ENCODE results near the gene CIITA.
"Not testable (repeated sequence)": the region's sequence is repeated elsewhere in the genome, so short reads cannot be mapped to it uniquely, and the experiment has no call there.

CIITA gene

DNA sequence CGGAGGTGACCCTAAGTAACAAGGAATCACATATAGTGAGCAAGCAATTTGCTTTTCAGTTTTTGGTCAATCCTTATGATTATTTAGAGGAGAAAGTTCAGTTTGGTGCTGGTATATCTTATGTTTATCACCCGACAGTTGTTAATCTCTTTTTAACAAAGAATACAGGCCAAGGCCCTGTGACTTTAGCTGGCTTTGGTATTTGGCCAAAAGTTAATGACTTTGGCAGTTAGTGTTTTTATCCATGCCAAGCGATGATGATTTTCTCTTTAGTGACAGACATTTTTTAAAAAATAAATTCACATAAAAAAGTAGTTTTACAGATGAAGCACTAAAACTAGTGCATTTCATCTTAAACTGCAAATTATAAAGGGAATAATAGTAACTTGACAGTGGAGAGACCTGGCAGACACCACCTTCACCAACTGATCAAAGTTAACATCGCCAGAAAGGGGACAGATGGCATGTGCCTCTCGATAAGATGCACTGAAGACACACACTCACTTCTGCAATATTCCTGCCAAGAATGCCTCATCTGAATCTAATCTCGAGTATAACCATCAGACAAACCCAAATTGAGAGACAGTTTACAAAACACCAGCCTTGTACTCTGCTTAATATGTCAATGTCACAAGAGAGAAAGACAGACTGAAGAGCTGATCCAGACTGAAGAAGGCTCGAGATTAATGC lies 58.4 kb downstream of the CIITA start:
- no peak for DNase-seq (ENCODE audit: extremely low read depth in 1 of 2, low read depth in 1 of 2)

DNA sequence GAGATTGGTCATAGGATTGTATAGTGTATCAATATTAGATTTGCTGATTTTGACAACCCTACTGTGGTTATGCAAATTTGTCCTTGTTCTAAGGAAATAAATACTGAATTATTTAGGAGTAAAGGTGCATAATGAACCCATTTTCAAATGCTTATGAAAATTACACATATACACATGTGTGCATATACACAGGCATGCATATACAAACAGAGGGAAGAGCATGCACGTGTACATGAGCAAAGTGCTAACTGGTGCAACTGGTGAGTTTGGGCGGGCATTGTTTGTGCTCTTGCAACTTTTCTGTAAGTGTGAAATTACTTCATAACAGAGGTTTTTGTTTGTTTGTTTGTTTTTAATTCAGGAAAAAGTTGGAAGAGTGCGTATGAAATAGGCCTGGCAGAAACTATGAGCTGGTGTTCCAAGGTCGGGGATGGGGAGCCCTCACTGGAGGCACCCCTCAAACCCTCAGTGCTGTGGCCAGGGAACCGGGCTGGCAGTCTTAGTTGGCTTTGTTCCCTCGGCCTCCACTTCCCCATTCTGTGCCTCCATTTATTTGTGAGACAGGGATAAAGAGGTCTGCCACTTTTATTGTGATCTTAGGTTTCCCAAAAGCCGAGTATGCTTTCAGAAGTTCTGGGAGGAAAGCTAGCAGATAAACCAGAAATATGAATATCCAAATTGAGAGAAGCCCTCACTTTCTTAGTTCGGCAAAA lies 59.4 kb downstream of the CIITA start:
- no peak for DNase-seq (ENCODE audit: extremely low read depth in 1 of 2, low read depth in 1 of 2)

DNA sequence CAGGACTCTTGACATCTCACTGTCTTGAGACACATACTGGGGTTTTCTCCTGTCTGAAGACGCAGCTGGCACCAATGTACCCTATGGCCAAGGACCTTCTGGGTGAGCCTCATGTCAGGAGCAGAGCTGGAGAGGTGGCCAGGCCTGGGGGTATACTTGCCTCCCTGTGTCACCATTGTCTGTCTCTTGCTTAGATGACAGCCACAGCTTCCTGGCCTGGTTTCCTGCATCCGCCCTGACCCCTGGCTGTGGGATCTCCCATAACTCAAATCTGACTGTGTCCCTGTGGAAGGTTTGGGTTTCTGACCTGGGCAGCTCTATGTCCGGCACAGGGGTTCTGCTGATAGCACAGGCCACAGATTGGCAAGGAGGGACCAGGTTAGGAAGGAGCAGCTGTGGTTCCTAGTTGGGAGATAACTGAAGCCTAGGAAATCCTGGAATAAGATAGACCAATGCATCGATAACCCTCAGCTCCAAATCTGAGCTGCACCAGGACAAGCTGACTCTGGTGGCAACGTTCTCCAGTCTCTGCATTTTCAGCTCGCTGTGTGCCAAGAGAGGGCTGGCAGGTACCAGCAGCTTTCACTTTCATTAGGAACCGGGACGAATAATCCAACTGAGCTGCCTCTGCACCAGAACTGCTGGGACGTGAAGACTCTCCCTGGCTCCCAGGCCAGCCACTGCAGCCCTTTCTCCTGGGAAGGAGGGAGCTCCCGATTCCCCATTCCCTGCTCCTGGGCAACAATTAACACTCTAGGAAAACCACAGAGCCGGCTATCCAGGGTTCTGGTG lies 60.3 kb downstream of the CIITA start:
- no peak for DNase-seq (ENCODE audit: extremely low read depth in 1 of 2, low read depth in 1 of 2)

DNA sequence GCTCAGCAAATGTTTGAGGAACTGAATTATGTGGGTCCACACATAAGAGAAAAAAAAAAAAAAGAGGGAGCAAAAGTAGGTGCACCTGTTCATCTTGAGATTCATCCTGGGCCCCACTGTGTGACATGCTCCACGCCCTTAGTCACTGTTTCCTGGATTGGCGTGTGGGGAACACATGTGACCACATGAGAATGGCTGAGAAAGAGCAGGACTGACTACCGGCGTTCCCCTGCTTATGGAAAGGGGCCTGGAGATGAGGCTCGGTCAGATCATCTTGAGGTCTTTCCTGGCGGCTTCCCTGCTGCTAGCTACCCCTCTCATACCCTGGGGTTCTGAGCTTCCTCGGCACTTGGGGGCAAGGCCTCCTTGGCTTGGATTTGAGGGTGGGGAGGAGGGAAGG lies 61.3 kb downstream of the CIITA start:
- DNase-seq (ENCODE audit: extremely low read depth in 1 of 2, low read depth in 1 of 2), result no peak

DNA sequence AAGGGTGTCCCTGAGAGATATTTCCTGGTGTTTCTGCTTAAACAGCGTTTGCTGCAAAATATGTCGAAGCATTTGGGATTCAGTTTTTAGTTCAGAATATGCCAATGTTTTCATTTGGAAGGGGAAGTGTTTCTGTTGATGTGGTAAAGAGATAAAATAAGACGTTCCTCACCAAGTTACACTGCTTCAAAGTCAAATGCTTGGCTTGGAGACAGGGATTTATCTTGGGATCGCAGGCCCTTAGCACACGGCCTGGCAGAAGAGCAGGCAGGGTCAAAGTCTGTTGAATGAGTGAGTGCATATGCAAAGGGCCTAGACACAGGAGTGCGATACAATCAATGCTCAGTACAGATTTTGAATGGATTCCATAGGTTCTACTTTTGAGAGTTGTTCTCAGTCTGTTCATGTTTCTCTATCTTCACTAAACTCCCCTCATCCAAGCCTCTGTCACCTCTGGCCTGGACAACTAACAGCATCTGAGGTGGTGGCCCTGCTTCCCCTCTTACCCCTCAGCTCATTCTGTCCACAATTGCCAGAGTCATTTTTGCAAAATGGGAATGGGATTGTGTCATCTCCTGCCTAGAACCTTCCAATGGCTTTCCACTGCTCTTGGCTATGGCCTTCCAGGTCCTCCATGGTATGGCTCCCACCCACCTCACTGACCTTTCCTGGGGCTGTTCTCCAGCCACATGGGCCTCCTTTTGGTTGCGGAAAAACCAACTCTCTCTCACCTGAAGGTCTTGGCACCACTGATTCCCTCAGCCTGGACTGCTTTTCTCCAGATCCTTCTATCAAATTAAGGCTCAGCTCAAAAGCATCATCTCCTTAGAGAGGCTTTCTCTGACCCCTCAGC lies 62.0 kb downstream of the CIITA start:
- DNase-seq (ENCODE audit: extremely low read depth in 1 of 2, low read depth in 1 of 2), result no peak

DNA sequence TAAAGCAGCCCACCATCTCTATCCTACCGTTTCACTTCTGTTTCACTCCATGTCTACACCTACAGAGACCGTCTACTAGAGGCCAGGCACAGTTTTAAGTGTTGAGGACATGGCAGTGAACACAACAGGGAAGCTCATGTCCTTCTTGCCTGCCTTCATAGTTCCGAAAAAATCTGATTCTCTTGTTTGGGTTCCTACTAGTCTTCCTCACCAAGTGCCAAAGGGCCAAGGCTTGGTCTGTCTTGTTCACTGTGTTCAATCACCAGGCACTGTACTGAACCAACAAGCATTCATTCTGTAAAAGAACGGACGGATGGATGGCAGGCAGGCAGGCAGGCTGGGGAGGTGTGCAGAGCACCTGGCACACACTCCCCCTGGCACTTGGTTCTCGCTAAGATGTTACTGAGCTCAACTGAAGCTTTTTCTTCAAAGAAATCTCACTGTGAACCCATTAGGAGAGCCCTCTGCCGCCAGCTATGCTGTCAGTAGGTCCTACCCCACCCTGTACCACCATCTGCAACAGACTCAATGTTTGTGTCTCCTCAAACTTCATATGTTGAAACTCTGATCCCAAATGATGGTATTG lies 62.7 kb downstream of the CIITA start:
- no peak for DNase-seq (ENCODE audit: extremely low read depth in 1 of 2, low read depth in 1 of 2)

DNA sequence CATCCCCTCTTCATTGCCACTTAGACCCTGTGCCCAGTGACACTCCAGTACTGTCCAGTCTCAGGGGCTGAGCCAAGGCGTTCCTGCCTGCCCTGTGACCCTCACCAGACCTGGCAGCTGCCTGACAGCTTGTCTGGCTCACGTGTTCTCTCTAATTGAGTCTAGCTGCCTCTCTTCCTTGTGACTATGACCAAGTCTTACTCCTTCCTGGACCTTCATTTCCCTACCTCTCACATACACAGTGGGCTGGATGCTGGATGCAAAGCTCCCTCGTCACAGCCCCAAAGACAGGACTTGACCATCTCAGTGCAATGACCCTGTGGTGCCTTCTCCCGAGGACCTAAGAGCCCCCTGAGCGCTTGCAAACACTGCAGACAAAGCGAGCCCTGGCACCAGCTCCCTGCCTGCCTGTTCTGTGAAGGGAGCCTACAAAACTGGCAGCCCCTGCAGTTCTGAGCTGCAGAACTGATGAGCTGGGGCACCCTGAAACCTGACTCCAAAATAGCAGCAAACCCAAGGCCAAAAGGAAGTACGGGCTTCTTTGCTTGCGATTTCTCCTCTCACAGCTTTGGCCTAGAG lies 63.6 kb downstream of the CIITA start:
- no peak for DNase-seq (ENCODE audit: extremely low read depth in 1 of 2, low read depth in 1 of 2)

DNA sequence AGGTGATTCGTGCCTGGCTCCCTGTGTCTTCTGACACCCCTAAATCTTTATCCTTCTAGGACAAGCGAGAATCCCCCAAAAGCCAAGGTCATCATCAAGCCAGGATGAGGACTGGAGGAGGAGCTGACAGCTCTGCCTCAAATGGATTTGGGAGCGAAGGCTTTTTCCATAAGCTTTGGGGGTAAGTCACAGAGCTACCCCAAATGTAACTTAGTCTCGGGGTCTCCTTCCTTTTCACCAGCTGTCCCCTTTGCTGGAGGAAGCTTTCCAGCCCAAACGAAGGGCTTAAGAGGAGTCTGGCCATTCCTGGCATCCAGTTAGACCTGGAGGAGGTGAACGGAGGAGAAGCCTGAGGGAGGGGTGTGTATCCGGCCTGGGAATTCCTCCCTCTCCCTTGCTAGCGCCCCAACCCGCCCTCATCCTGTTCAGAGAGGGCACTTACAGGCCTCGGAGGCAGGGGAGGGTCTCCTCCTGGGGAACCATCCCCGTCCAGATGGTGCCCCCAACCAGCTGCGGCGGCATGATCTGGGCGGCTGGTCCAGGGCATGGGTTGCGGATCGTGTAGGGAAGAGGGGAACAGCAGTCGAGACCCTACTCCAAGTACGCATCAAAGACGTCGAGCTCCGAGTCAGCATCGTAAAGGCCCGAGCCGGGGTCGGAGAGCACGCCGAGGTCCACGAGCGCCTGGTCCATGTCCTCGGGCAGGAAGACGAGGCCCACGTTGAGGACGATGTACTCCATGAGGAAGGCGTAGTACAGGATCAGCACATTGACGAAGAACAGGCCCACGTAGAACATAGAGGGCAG lies 64.3 kb downstream of the CIITA start:
- no peak for DNase-seq (ENCODE audit: extremely low read depth in 1 of 2, low read depth in 1 of 2)

DNA sequence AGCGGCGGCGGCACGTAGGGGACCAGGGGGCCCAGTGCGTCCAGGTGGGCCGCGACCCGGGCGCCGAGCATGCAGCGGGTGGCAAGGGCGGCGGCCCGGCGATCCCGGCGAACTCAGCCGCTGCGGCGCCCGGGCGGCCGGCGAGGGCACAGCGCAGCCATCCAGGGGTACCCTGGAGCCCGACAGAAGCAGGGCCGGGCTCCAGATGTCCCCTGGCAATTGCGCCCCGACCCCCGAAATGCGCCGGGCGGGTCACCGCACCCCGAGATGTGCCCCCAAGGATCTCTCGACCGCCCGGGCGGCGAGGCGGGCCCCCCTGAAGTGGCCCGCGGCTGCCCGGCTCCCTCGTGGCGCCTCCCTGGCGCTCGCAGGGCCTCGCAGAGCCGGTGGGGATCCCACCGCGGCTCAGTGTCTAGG lies 64.9 kb downstream of the CIITA start:
- DNase-seq (ENCODE audit: extremely low read depth in 1 of 2, low read depth in 1 of 2), result not testable (repeated sequence)

DNA sequence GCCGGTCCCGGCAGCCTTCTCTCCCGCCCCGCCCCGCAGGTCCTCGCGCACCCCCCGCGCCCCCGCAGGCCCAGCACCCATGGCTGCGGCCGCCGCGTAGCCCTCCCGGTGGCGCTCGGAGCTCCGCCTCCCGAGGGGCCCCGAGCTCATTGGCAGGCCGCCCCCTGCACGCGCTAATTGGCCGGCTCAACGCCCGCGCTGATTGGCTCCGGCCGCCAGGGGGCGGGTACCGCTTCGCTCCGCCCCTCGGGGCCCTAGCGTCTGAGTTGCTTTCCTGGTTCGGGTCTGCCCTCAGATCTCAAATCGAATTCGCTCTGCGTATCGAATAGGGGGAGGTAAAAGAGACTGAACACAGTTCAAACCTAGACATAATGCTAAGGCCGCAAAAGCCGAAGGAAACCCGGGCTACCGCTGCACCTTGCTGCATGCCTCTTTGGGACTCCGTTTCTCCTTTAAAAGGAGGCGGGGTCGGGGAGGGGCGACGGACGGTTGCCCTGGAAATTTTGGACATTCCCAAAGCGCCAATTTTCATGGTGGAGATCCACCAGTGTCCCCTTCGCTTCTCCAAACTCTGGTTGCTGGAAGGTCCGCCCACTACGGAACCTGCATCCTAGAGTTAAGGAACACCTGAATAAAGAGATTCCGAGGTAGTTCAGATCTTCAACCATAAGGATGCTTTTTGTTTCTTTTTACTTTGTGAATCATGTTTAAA lies 65.5 kb downstream of the CIITA start, which contains the start of gene DEXI:
TSS of gene DEXI (minus strand) at position 117 of the 712 bp plus-strand sequence. CDS start 463 bp downstream, outside the sequence.
- peak; percentile 92 for DNase-seq (ENCODE audit: extremely low read depth in 1 of 2, low read depth in 1 of 2)

DNA sequence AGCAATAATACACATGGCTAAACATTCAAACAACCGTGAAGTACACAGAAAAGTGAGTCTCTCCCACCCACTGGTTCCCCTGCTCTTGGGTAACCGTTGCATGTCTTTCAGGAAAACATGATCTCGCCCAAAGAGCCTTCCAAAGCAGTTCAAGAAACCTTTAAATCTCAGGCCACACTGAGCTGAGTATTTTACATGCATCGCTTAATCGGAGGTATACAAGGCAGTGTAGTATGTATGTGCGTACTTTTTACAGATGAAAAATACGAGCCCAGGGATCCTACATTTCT lies 66.0 kb downstream of the CIITA start:
- DNase-seq (ENCODE audit: extremely low read depth in 1 of 2, low read depth in 1 of 2), result no peak

DNA sequence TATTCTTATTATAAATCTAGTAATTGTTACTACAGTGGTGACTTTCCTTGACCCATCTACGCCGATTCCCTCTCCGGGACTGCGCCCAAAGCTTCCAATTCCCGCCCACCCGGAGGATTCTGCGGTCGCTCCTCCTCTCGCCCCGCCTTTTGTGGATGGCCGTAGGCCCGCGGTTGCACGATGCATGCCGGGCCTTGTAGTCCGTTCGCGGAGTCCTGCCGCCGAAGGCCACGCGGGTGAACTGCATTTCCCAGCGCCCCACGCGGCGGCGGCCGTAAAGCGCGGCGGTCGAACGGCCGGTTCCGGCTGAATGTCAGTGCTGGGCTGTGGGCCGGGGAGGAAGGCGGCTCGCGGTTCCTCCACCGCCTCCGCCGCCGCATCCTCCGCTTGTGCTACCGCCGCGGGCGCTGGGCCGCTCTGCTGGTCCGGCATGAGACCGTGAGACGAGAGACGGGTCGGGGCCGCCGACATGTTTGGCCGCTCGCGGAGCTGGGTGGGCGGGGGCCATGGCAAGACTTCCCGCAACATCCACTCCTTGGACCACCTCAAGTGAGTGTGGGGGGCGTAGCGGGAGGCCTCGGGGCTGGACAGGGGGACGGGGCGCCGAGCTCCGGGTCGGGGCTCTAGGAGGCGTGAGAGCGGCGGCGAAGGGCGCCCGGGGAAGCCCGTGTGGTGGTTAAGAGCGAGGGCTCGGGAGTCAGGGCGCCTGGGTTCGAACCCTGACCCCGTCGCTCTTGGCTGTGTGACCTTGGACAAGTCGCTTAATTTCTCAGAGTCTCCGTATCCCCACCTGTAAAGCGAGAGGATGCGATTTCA lies 67.5 kb downstream of the CIITA start, which contains the start of gene CLEC16A:
TSS of gene CLEC16A (plus strand) at position 316 of the 816 bp plus-strand sequence. CDS start at position 470, 154 bp downstream.
- DNase-seq (ENCODE audit: extremely low read depth in 1 of 2, low read depth in 1 of 2), result peak; percentile 93

DNA sequence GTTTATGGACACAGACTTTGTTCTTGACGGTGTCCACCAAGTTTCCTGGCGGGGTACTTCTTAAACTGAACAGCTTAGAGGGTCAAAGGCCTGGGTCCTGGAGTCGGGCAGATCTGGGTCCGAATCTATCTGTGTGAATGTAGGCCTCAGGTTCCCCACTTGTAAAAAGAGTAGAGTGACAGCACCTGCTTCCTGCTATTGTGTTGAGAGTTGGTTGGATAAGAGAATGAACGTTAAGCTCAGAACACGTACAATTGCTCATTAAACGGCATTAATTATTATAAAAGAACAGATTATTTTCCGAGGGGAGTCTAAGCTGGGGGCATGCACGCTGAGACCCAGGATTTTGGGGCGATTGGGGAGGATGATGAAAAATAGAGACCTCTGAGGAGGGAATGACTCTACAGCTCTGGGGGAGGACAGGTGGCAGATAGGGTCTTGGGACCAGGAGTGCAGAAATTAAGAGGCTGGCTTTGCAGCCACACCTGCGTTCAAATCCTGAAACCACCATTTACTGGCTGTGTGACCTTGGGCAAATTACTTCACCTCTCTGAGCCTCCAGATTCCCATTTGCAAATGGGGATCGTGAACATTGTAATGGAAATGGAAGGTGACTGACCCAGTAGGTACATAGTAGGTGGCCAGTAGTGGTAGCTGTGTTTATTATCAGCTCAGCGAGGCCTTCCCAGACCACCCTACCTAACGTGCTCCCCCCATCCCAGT lies 68.2 kb downstream of the CIITA start:
- DNase-seq (ENCODE audit: extremely low read depth in 1 of 2, low read depth in 1 of 2), result no peak

DNA sequence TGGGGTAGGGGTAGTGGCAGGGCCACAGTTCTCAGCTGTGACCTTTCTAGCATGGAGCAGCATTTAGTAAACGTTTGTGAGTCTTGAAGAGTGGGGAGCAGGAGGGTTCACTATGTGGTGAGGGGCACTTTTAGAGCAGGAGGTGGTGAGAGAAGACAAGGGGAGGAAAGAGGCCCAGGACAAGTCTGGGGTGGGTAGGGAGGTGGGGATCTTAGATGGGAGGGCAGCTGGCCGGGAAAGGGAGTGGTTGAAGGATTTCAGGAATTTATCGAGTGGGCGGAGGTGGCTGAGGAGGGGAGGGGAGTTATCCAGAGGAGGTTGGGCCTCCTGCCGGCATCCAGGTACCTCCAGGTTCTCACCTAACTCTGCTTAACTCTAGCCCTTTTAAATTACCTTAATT lies 69.3 kb downstream of the CIITA start:
- no peak for DNase-seq (ENCODE audit: extremely low read depth in 1 of 2, low read depth in 1 of 2)

DNA sequence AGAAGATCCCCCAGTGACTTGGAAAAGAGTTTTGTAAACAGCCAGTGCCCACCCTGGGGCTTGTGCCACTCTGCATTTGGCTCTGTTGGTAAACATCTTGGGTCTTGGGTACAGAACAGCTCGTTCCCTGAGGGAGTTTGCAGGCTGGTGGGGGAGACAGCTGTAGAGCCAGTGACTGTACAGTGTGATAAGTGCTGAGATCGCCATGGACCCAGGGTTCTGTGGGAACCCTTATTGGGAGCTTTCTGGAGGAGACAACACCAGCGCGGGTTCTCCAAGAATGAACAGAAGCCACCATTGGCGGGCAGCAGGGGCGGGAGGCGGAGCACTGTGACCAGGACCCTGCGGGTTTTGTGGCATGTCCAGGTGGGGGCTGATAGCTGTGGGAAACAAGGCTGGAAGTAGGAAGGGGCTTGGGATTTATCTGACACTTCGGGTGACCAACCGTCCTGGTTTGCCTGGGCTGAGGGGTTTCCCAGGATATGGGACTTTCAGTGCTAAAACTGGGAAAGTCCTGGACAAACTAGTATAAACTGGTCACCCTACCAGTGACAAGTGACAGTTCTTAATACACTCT lies 70.3 kb downstream of the CIITA start:
- DNase-seq (ENCODE audit: extremely low read depth in 1 of 2, low read depth in 1 of 2), result no peak

DNA sequence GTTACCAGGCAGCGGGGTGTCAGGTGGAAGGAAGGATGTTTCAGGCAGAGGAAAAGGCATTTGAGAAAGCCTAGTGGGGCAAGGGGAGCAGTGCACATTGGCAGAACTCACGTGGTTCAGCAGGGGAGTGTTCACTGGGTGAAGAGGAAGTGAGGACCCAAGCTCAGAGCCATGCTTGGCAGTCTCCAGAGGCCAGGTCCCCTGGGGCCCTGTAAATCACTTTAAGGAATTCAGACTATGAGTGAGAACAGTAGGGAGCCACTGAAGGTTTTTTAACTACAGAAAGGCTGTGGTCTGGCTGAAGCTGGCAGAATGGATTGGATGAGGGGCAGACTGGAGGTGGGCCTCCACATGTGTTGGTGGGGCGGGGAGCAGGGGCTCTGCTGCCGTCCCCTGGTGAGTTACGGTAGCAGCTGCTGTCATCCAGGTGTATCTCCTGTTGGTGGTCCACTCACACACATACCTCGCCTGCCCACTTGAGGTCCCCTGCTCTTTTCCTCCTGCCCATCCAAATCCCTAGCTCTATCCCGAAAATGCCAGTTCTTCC lies 72.5 kb downstream of the CIITA start:
- no peak for DNase-seq (ENCODE audit: extremely low read depth in 1 of 2, low read depth in 1 of 2)

DNA sequence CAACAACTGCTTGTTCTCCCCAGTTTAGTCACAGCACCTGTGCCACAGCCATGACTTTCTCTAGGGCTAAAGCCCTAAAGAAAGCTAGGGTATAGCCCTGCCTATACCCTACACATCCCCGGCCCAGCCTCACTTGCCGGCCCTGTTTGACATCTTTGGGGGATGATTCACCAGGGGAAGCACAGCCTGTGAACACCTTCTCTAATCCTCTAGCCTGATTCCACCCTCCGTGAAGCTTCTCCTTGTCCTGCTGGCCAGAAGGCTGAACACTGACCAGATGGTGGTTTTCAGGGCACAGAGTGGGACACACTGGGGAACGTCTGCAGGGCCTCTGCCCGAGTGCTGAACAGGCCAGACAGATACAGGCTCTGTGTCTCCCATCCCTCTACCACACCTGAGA lies 73.4 kb downstream of the CIITA start:
- no peak for DNase-seq (ENCODE audit: extremely low read depth in 1 of 2, low read depth in 1 of 2)
